CD14-positive monocyte (primary cell): Measurements from ENCODE around the gene XIST. TPM values are rescaled to one million over a fixed set of nuclear protein-coding genes. Genes with fewer than 3 reads are reported as not detected.

Experiments
- DNase-seq, 3 donors: peaks; one replicate each; pipeline ENCODE4 v3.0.0-alpha.2; 2011 to 2022
- H2AFZ ChIP-seq: 2 replicates; pipeline ENCODE4 v1.6.0; 2012; ENCODE audit warnings: mild to moderate bottlenecking, low read depth, low read length, inconsistent platforms; ENCODE audit not compliant: insufficient read depth, poor library complexity, severe bottlenecking
- H3K27ac ChIP-seq, 2 donors: 1 replicate in 1 of 2; 2 replicates in 1 of 2; pipeline ENCODE4 v1.5.1; 2012 to 2013; ENCODE audit warnings: low read length in 2 of 2, control low read depth in 1 of 2, inconsistent platforms in 1 of 2, low read depth in 1 of 2, mild to moderate bottlenecking in 1 of 2
- H3K27me3 ChIP-seq, 2 donors: one replicate each; pipeline versions ENCODE4 v1.6.0 to v1.6.1; 2011 to 2013; ENCODE audit warnings: low read length in 2 of 2; ENCODE audit not compliant: control insufficient read depth in 2 of 2, insufficient read depth in 2 of 2
- H3K36me3 ChIP-seq, 2 donors: replicated peaks in 1 of 2; 1 replicate in 1 of 2; 2 replicates in 1 of 2; pipeline versions ENCODE4 v1.5.1 to v1.6.1; 2012 to 2013; ENCODE audit warnings: low read length in 2 of 2, control low read depth in 1 of 2, inconsistent platforms in 1 of 2, mild to moderate bottlenecking in 1 of 2; ENCODE audit not compliant: insufficient read depth in 2 of 2, control insufficient read depth in 1 of 2
- H3K4me1 ChIP-seq, 2 donors: 1 replicate in 1 of 2; 2 replicates in 1 of 2; pipeline versions ENCODE4 v1.5.1 to v1.6.1; 2012 to 2013; ENCODE audit warnings: low read length in 2 of 2, control low read depth in 1 of 2, inconsistent platforms in 1 of 2, mild to moderate bottlenecking in 1 of 2, moderate library complexity in 1 of 2; ENCODE audit not compliant: insufficient read depth in 2 of 2, control insufficient read depth in 1 of 2
- H3K4me2 ChIP-seq: replicated peaks from 2 replicates; pipeline ENCODE3; 2012; ENCODE audit warnings: low read length, moderate library complexity, mild to moderate bottlenecking; ENCODE audit not compliant: poor library complexity, severe bottlenecking; ENCODE audit errors: extremely low read depth
- H3K4me3 ChIP-seq, 3 experiments: fragments of 200-600 bp in 1 of 3; sonication (generic) in 1 of 3; replicated peaks in 1 of 3; 1 replicate in 2 of 3; 2 replicates in 1 of 3; pipeline ENCODE4 v1.5.1; 2011 to 2013; ENCODE audit warnings: low read length in 3 of 3, mild to moderate bottlenecking in 3 of 3, control low read depth in 2 of 3, low read depth in 2 of 3, inconsistent platforms in 1 of 3, moderate library complexity in 1 of 3
- H3K79me2 ChIP-seq: 2 replicates; pipeline ENCODE4 v1.6.0; 2012; ENCODE audit warnings: mild to moderate bottlenecking, control low read depth, inconsistent platforms, low read length, moderate library complexity; ENCODE audit not compliant: insufficient read depth
- H3K9ac ChIP-seq: 2 replicates; pipeline ENCODE4 v1.6.0; 2017; ENCODE audit warnings: low read length, mild to moderate bottlenecking; ENCODE audit not compliant: insufficient read depth, poor library complexity, severe bottlenecking
- H3K9me3 ChIP-seq, 2 donors: replicated peaks in 1 of 2; 1 replicate in 1 of 2; 2 replicates in 1 of 2; pipeline versions ENCODE4 v1.5.1 to v1.6.1; 2012 to 2013; ENCODE audit warnings: low read length in 2 of 2, control low read depth in 1 of 2; ENCODE audit not compliant: control insufficient read depth in 1 of 2, insufficient read depth in 1 of 2
- H4K20me1 ChIP-seq: 2 replicates; pipeline ENCODE4 v1.6.0; 2012; ENCODE audit warnings: mild to moderate bottlenecking, low read length, control low read depth, moderate library complexity; ENCODE audit not compliant: insufficient read depth
- H3K27ac Mint-ChIP-seq, 7 donors: one replicate each; pipeline ENCODE4 v1.8.0; 2020; ENCODE audit warnings: mild to moderate bottlenecking in 7 of 7, mixed read lengths in 7 of 7, moderate library complexity in 6 of 7, inconsistent platforms in 2 of 7
- H3K27me3 Mint-ChIP-seq, 3 donors: one replicate each; pipeline ENCODE4 v1.8.0; 2021 to 2022; ENCODE audit warnings: low read depth in 3 of 3, mild to moderate bottlenecking in 3 of 3, mixed read lengths in 3 of 3, moderate library complexity in 3 of 3, inconsistent platforms in 1 of 3
- H3K36me3 Mint-ChIP-seq, 2 donors: one replicate each; pipeline ENCODE4 v1.8.0; 2020; ENCODE audit warnings: mixed read lengths in 2 of 2, inconsistent platforms in 1 of 2, mild to moderate bottlenecking in 1 of 2
- H3K4me1 Mint-ChIP-seq: one replicate; pipeline ENCODE4 v1.8.0; 2020; ENCODE audit warnings: mild to moderate bottlenecking, mixed read lengths
- H3K4me3 Mint-ChIP-seq, 2 donors: one replicate each; pipeline ENCODE4 v1.8.0; 2020; ENCODE audit warnings: mild to moderate bottlenecking in 2 of 2, mixed read lengths in 2 of 2, moderate library complexity in 1 of 2
- H3K9me3 Mint-ChIP-seq, 7 donors: one replicate each; pipeline ENCODE4 v1.8.0; 2020 to 2022; ENCODE audit warnings: mixed read lengths in 7 of 7, mild to moderate bottlenecking in 6 of 7, moderate library complexity in 6 of 7, inconsistent platforms in 2 of 7
- CTCF ChIP-seq: fragments of 200-600 bp; IDR thresholded peaks from one replicate; pipeline ENCODE4 v1.8.0; 2022; ENCODE audit warnings: antibody characterized with exemption, mild to moderate bottlenecking
- WGBS: methylation state at CpG from one replicate; pipeline ENCODE4 v1.1.5; 2013; ENCODE audit warnings: missing lambda C conversion rate; ENCODE audit not compliant: insufficient coverage; 5-methylcytosine and 5-hydroxymethylcytosine counted together
- intact Hi-C, 2 donors: fragments of 100-400 bp; cut with micrococcal nuclease; formaldehyde crosslinking; loops; one replicate each; pipeline versions ENCODE4 v1.15.0 to v1.15.1; 2023
- polyA plus RNA-seq, 3 donors: library from polyadenylated mRNA; depleted of rRNA in 1 of 3; unstranded in 2 of 3; stranded (reverse) in 1 of 3; fragments of 300-500 nt in 2 of 3; fragments of >200 nt in 1 of 3; fragmentation: Illumina TruSeq in 2 of 3; gene quantifications; 1 replicate in 2 of 3; 2 replicates in 1 of 3; pipeline ENCODE4 v1.2.3, GENCODE V29; 2012 to 2021

Gene XIST
- polyA plus RNA-seq, 3 donors, result 2.2 to 192 (median 3.8) TPM

GRCh38 chrX:73829890-73830466 lies 22.5 kb downstream of the XIST start:
- intact Hi-C loops, result no loop called here
- Histone ChIP-seq H3K9me3 (no peaks in the 10 kb centered on the region), H2AFZ (no peak overlapping the region), H3K4me1 (peaks cover 12 to 25% of the 10 kb centered on the region in 2 donors), H3K27ac (no peak overlapping the region), H3K4me2 (no peak overlapping the region), H3K4me3 (no peak overlapping the region), H3K9ac (no peak overlapping the region), H3K79me2 (peaks cover 36% of the 10 kb centered on the region), H3K36me3 (peaks cover 0 to 94% of the 10 kb centered on the region in 2 donors), H4K20me1 (peaks cover 97% of the 10 kb centered on the region), H3K27me3 (no peaks in the 10 kb centered on the region)
- H3K4me1 Mint-ChIP-seq, result peaks cover 40% of the 10 kb centered on the region
- no peak overlapping the region for H3K27ac Mint-ChIP-seq
- H3K9me3 Mint-ChIP-seq, result peaks cover 0 to 1% (median 0%) of the 10 kb centered on the region in 7 donors
- H3K27me3 Mint-ChIP-seq, result peaks cover 0 to 9% (median 1%) of the 10 kb centered on the region in 3 donors
- no peak overlapping the region for H3K4me3 Mint-ChIP-seq
- H3K36me3 Mint-ChIP-seq, result peaks cover 0 to 70% of the 10 kb centered on the region in 2 donors
- WGBS, result no CpG with 5 or more reads among the region's 5 CpGs
- no peak for DNase-seq
- TF ChIP-seq CTCF, result no peak

- Histone ChIP-seq H3K27ac (no peak overlapping the region), H3K79me2 (peaks cover 19% of the 10 kb centered on the region), H3K4me3 (no peak overlapping the region), H4K20me1 (peaks cover 90% of the 10 kb centered on the region), H2AFZ (no peak overlapping the region), H3K4me1 (peaks cover 12 to 25% of the 10 kb centered on the region in 2 donors), H3K36me3 (peaks cover 0 to 95% of the 10 kb centered on the region in 2 donors), H3K9ac (no peak overlapping the region), H3K9me3 (no peaks in the 10 kb centered on the region), H3K27me3 (no peaks in the 10 kb centered on the region), H3K4me2 (no peak overlapping the region)
- Mint-ChIP-seq H3K4me1 (peaks cover 40% of the 10 kb centered on the region), H3K36me3 (peaks cover 0 to 73% of the 10 kb centered on the region in 2 donors), H3K9me3 (peaks cover 0 to 1% (median 0%) of the 10 kb centered on the region in 7 donors), H3K4me3 (no peak overlapping the region), H3K27me3 (peaks cover 0 to 9% (median 1%) of the 10 kb centered on the region in 3 donors), H3K27ac (no peak overlapping the region)
- no CpG with 5 or more reads among the region's 2 CpGs for WGBS
- intact Hi-C loops, result no loop called here
- DNase-seq, result no peak
- no peak for TF ChIP-seq CTCF
Observed at GRCh38 chrX:73828080-73828720, 24.3 kb downstream of the XIST start.
